Body of pancreas (tissue), 4 donors: ENCODE data around the gene ADGRD1.

ENCODE experiments used
- CTCF ChIP-seq, 7 experiments: fragments of 450-650 bp in 4 of 7; fragments of 200-600 bp in 3 of 7; sonication (generic) in 3 of 7; IDR thresholded peaks; one replicate each; pipeline ENCODE4 v1.5.1; 2016 to 2019; ENCODE audit warnings: antibody characterized with exemption in 7 of 7
- POLR2A ChIP-seq, 3 donors: fragments of 450-650 bp; IDR thresholded peaks; one replicate each; pipeline ENCODE4 v1.6.1; 2016; ENCODE audit warnings: antibody characterized with exemption in 3 of 3, mild to moderate bottlenecking in 2 of 3

- no peak for TF ChIP-seq POLR2A (IDR thresholded peaks at IDR 0.05)
- TF ChIP-seq CTCF (IDR thresholded peaks at IDR 0.05) = no peak
These were observed 179.6 kb downstream of the ADGRD1 start for GRCh38 chr12:131133015-131133905.
